ENCODE measurements around the gene A1CF. TPM values are rescaled to one million over a fixed set of nuclear protein-coding genes. Genes with fewer than 3 reads are reported as not detected.

The A1CF gene
- not detected in 2 replicates for total RNA-seq

GRCh38 chr10:50885097-50885859 lies at the start of gene A1CF:
Gene A1CF, minus strand, starts transcription at chr10:50885627. Its CDS starts 25,687 bp downstream, at chr10:50859940.

Other genes with a start within 250 kb of the A1CF start
- gene ASAH2B, start 145.7 kb downstream of the A1CF start, total RNA-seq = 0.60 and 0.69 TPM in 2 replicates
- 0.30 and 0.33 TPM in 2 replicates for gene PRKG1, start 188.9 kb upstream of the A1CF start, total RNA-seq